ENCODE measurements around the gene PRDM10.

DNA sequence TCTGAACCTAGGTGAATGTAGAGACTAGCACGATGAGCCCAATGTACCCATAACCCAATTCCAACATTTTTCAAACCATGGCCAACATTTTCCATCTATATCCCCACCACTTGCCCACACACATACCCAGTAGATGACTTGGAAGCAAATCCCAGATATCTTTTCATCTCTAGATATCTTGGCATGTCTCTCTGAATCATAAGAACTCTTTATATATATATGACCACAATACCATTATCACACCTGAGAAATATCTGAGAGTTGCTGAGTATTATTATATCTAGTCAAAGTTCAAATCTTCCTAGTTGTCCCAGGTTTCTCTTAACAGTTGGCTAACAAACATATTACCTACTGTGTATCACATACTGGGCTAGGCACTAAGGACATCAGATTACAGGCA lies 69.4 kb downstream of the PRDM10 start:
- TF ChIP-seq POLR2AphosphoS5 (IDR thresholded peaks at IDR 0.05) (no peak), POLR2A (IDR thresholded peaks at IDR 0.05) (no peak), EP300 (IDR thresholded peaks at IDR 0.05) (no peak)
- TF ChIP-seq, protein P1, sequence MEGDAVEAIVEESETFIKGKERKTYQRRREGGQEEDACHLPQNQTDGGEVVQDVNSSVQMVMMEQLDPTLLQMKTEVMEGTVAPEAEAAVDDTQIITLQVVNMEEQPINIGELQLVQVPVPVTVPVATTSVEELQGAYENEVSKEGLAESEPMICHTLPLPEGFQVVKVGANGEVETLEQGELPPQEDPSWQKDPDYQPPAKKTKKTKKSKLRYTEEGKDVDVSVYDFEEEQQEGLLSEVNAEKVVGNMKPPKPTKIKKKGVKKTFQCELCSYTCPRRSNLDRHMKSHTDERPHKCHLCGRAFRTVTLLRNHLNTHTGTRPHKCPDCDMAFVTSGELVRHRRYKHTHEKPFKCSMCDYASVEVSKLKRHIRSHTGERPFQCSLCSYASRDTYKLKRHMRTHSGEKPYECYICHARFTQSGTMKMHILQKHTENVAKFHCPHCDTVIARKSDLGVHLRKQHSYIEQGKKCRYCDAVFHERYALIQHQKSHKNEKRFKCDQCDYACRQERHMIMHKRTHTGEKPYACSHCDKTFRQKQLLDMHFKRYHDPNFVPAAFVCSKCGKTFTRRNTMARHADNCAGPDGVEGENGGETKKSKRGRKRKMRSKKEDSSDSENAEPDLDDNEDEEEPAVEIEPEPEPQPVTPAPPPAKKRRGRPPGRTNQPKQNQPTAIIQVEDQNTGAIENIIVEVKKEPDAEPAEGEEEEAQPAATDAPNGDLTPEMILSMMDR (IDR thresholded peaks at IDR 0.05) = no peak
